Sigmoid colon (tissue), 4 donors: Measurements from ENCODE around the gene GLIS2.

ENCODE experiments used
- CTCF ChIP-seq, 4 experiments: fragments of 450-650 bp in 3 of 4; fragments of 200-600 bp in 1 of 4; IDR thresholded peaks; one replicate each; pipeline ENCODE4 v1.5.1; 2016 to 2019; ENCODE audit warnings: antibody characterized with exemption in 4 of 4, mild to moderate bottlenecking in 3 of 4, moderate library complexity in 2 of 4
- EP300 ChIP-seq, 4 donors: sonication (generic); formaldehyde crosslinking; IDR thresholded peaks; one replicate each; pipeline ENCODE4 v1.6.1; 2017; ENCODE audit warnings: antibody characterized with exemption in 4 of 4
- POLR2A ChIP-seq, 2 donors: fragments of 450-650 bp; IDR thresholded peaks; one replicate each; pipeline ENCODE4 v1.6.1; 2016; ENCODE audit warnings: antibody characterized with exemption in 2 of 2, mild to moderate bottlenecking in 2 of 2, moderate library complexity in 2 of 2
- POLR2AphosphoS5 ChIP-seq, 4 donors: sonication (generic); formaldehyde crosslinking; IDR thresholded peaks; one replicate each; pipeline ENCODE4 v1.6.1; 2017; ENCODE audit warnings: antibody characterized with exemption in 4 of 4

GRCh38 chr16:4313563-4314531 lies 2.0 kb upstream of the GLIS2 start:
- TF ChIP-seq CTCF (IDR thresholded peaks at IDR 0.05) (peak in 3 of 4 experiments; percentile 29 to 56 (median 33)), POLR2A (IDR thresholded peaks at IDR 0.05) (no peak), POLR2AphosphoS5 (IDR thresholded peaks at IDR 0.05) (no peak), EP300 (IDR thresholded peaks at IDR 0.05) (no peak)
